ENCODE data around the gene CCDC149. TPM values are rescaled to one million over a fixed set of nuclear protein-coding genes. Genes with fewer than 3 reads are reported as not detected.

CCDC149 gene
- total RNA-seq, 4 donors from 2014 or later: 0.91 to 13.9 (median 5.7) TPM

DNA sequence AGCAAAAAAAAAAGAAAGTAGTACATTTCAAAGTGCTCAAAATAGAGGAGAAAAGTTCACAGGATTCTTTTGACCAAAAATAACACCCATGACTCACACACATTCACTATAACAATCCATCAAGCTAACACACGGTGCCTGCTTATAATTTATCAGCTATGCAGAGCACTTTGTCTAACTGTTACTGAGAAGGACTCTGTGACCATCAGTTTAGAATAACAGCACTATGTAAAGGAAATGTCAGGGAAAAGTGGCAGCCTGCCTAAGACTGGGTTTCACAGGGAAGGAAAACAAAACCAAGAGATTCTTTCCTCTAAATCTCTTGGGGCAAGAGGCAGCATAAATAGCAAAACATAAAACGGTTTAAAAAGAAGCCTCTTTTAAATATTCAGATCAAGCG is 54.8 kb downstream of the CCDC149 start:
- Histone ChIP-seq H3K27ac (peak overlapping the region; percentile 12 to 74 (median 58)), H3K27me3 (no peaks in the 10 kb centered on the region), H3K4me3 (no peak overlapping the region), H3K36me3 (no peaks in the 10 kb centered on the region), H3K9me3 (peaks cover 0 to 1% (median 0%) of the 10 kb centered on the region in 3 donors), H3K4me1 (peaks cover 0 to 30% (median 8%) of the 10 kb centered on the region in 3 donors)
- WGBS, 2 donors: 23 to 36% methylated on average over 3 of the region's 3 CpGs
- DNase-seq: no peak
- TF ChIP-seq, protein P1, sequence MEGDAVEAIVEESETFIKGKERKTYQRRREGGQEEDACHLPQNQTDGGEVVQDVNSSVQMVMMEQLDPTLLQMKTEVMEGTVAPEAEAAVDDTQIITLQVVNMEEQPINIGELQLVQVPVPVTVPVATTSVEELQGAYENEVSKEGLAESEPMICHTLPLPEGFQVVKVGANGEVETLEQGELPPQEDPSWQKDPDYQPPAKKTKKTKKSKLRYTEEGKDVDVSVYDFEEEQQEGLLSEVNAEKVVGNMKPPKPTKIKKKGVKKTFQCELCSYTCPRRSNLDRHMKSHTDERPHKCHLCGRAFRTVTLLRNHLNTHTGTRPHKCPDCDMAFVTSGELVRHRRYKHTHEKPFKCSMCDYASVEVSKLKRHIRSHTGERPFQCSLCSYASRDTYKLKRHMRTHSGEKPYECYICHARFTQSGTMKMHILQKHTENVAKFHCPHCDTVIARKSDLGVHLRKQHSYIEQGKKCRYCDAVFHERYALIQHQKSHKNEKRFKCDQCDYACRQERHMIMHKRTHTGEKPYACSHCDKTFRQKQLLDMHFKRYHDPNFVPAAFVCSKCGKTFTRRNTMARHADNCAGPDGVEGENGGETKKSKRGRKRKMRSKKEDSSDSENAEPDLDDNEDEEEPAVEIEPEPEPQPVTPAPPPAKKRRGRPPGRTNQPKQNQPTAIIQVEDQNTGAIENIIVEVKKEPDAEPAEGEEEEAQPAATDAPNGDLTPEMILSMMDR (IDR thresholded peaks at IDR 0.05): no peak
- TF ChIP-seq POLR2A (IDR thresholded peaks at IDR 0.05): no peak
- intact Hi-C loops (cut with DNase I): no loop called here

DNA sequence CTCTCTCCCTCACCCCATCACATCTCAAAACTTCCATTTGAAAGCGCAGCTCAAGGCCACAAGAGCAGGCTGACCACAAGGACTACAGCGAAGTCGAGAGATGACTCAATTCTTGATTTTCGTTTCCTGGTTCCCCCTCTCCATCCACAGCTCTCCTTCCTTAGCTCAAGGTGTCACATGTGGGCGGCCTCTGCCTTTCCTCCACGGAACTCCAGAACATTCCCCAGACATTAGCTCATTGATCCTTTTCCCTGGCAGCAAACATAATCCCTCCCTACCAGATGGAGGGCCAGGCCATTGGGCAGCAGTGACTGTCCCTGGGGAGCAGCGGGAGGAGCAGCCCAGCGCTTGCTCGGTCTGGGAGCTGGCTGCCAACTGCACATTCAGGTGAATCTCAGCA is 56.3 kb downstream of the CCDC149 start:
- no peak for DNase-seq
- WGBS, 2 donors: 65 to 87% methylated on average over 8 of the region's 9 CpGs
- TF ChIP-seq POLR2A (IDR thresholded peaks at IDR 0.05): no peak
- TF ChIP-seq, protein P1 (IDR thresholded peaks at IDR 0.05): no peak
- Histone ChIP-seq H3K9me3 (no peaks in the 10 kb centered on the region), H3K4me1 (peaks cover 0 to 45% (median 17%) of the 10 kb centered on the region in 3 donors), H3K27me3 (no peaks in the 10 kb centered on the region), H3K4me3 (no peak overlapping the region), H3K36me3 (no peaks in the 10 kb centered on the region), H3K27ac (peak overlapping the region in 2 of 4 donors; percentile 41 to 60)
- intact Hi-C loops (cut with DNase I): no loop called here

DNA sequence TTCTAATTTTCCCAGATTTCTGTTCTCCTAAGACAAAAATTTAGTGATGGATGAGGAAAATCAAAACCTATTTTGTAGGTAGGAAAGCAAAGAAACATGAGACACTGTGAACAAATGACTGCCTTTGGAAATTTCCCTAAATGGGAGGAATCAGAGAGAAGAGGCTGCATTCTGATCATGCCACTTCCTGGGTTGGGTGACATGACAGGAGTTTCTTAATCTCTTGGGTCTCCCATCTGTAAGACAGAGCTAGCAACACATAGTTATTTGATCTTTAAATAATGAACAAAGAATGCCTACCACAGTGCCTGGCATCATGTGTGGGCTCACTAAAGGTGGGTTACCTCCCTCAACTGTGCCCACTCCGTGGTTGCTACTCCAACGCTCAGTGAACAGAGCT is 57.1 kb downstream of the CCDC149 start:
- 85 to 100% methylated on average over 2 of the region's 2 CpGs for WGBS, 2 donors
- intact Hi-C loops (cut with DNase I): no loop called here
- no peaks in the 10 kb centered on the region for H3K36me3 ChIP-seq
- H3K27me3 ChIP-seq: no peaks in the 10 kb centered on the region
- H3K9me3 ChIP-seq: no peaks in the 10 kb centered on the region
- DNase-seq: no peak
- H3K27ac ChIP-seq: no peak overlapping the region
- no peak overlapping the region for H3K4me3 ChIP-seq
- H3K4me1 ChIP-seq: peaks cover 0 to 53% (median 22%) of the 10 kb centered on the region in 3 donors
- TF ChIP-seq, protein P1 (IDR thresholded peaks at IDR 0.05): no peak
- TF ChIP-seq POLR2A (IDR thresholded peaks at IDR 0.05): no peak

DNA sequence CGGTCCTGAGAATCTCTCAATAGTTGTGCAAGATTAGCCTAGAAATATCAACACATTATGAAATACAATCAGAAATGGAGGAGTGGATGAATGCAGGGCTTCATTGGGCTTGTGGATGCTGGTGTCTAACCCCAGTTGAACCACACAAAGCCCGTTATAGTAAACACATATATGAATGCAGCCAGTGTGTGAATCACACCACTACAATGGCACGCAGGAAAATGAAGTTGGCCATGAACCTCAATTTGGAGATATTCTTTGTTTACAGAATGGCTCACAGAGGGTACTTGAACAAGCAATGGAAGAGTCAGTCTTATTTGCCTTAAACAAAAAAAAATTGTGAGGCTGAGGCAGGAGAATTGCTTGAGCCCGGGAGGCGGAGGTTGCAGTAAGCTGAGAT is 59.7 kb downstream of the CCDC149 start:
- Histone ChIP-seq H3K4me1 (peaks cover 0 to 59% (median 24%) of the 10 kb centered on the region in 3 donors), H3K36me3 (no peaks in the 10 kb centered on the region), H3K4me3 (no peak overlapping the region), H3K27ac (peak overlapping the region in 3 of 4 donors; percentile 20 to 62 (median 30)), H3K27me3 (no peaks in the 10 kb centered on the region), H3K9me3 (no peaks in the 10 kb centered on the region)
- 76 to 77% methylated on average over 5 of the region's 5 CpGs for WGBS, 2 donors
- intact Hi-C loops (cut with DNase I): no loop called here
- TF ChIP-seq, protein P1 (IDR thresholded peaks at IDR 0.05): no peak
- no peak for TF ChIP-seq POLR2A (IDR thresholded peaks at IDR 0.05)
- DNase-seq: no peak

DNA sequence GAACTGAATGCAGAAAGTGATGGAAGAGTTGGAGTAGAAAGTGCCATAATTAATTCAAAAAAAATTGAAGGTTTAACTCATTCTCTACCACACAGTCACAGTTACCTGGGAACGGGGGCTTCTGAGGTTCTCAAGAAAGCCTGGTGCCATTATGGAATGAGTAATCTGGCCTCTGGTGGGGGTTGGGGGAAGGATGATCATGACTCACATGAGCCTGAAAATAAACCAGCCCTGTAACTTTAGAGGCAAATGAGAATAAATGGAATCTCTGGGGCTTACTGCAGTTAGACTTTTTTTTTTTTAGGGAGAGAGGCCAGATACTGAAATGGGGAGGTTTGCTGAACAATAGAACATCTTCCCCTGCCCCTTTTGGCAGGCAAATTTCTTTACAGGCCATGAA is 62.2 kb downstream of the CCDC149 start:
- no peak for DNase-seq
- Histone ChIP-seq H3K9me3 (no peaks in the 10 kb centered on the region), H3K36me3 (no peaks in the 10 kb centered on the region), H3K4me3 (no peak overlapping the region), H3K27ac (peak overlapping the region in 3 of 4 donors; percentile 53 to 64 (median 62)), H3K27me3 (no peaks in the 10 kb centered on the region), H3K4me1 (peaks cover 0 to 43% (median 24%) of the 10 kb centered on the region in 3 donors)
- intact Hi-C loops (cut with DNase I): no loop called here
- 57 to 69% methylated on average over 1 of the region's 1 CpG for WGBS, 2 donors
- TF ChIP-seq, protein P1 (IDR thresholded peaks at IDR 0.05): no peak
- no peak for TF ChIP-seq POLR2A (IDR thresholded peaks at IDR 0.05)
